ENCODE measurements around the gene EFNB3.

Gene EFNB3

DNA sequence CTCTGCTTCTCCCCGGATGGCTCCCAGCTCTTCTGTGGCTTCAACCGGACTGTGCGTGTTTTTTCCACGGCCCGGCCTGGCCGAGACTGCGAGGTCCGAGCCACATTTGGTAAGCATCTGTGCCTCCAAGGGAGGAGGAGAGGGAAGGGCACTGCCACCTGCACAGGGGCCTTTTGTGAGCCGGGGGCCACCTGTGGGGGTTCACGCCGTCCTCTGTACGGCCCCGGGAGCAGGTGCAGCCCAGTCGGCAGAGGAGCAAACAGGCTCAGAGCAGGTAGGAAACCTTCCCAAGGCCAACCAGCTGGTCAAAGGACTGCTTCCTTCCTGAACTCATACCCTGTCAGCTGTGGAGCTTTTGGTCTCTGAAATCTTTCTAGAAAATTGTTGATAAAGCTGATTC, 3.3 kb upstream of the EFNB3 start:
- no peak for DNase-seq

DNA sequence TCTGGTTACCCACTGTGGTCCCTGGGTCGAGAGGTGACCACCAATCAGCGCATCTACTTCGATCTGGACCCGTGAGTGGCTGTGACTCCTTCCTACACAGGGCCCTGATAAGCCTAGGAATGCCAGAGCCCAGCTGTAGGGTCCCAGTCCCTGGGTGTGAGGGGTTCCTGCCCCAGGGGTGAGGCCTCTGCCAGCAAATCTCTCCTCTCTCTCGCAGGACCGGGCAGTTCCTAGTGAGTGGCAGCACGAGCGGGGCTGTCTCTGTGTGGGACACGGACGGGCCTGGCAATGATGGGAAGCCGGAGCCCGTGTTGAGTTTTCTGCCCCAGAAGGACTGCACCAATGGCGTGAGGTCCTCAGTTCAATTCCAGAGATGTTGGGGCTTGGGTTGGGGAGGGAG, 2.2 kb upstream of the EFNB3 start:
- DNase-seq = no peak

DNA sequence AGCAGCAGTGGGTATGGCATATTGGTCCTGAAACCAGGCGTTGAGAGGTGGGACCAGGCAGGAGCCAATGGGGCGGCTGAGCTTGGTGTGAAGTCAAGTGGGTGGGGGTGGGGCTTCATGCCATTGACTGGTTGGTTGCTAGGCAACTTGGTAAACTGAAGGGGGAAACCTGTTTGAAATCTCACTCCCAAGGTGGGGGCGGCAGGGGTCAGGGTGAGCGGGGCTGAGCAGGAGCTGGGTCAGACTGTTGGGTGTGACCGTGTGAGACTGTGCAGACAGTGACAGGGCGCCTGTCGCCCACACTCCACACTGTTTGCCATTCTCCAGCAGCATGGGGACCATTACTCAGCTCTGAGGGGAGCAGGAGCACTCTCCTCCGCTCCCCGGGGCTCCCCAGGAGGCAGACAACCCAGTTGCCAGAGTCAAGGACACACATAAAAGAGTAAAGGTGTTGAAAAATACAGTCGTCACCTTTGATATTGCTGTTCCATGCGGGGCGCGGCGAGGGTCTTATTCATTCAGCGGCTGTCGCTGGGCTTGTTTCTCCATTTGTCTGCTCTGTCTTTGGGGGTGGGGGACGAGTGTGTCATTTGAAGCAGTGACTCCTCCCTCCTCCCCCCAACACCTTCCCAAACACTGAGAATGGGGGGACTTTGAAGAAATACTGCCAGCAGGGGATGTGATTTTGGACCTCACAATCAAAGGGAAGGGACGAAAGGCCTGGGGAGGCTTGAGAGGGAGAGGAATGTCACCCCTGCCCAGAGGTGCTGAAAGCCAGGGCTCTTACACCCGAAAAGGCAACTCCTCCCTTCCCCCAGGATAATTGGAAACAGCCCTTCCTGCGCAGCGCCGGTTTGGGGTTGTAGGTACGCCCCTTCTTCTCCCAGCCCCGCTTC, 1.2 kb upstream of the EFNB3 start:
- DNase-seq = no peak

DNA sequence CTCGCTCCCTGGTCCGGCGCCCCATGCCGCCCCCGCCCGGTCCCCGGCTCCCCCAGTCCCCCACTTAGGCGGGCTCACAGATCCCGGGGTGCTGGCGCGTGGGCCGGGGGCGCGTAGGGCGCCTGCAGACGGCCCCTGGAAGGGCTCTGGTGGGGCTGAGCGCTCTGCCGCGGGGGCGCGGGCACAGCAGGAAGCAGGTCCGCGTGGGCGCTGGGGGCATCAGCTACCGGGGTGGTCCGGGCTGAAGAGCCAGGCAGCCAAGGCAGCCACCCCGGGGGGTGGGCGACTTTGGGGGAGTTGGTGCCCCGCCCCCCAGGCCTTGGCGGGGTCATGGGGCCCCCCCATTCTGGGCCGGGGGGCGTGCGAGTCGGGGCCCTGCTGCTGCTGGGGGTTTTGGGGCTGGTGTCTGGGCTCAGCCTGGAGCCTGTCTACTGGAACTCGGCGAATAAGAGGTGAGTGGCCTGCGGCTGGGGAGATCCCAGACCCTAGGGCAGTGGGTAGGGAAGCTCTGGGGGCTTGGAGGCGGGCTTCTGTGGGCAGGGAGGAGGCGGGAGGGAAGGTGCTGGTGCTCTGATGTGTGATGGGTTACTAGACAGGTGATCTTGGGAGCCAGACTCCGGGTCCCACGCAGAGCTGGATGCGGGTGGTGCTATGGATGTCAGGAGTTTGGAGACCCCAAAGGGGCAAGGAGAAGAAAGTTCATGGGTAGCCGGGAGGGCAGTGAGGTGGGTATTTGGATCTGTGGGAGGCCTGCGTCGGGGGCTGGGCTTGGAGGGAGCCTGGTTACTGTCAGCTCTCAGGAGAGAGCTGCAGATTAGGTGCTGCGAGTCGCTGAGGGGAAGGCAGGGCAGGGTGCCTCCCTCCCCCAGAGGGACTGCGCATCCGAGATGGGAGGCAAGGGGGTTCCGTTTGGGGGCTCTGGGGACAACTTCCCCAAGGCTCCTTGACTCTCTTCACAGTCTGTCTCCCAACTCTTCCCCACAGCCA, 560 bp downstream of the EFNB3 start:
- no peak for DNase-seq

DNA sequence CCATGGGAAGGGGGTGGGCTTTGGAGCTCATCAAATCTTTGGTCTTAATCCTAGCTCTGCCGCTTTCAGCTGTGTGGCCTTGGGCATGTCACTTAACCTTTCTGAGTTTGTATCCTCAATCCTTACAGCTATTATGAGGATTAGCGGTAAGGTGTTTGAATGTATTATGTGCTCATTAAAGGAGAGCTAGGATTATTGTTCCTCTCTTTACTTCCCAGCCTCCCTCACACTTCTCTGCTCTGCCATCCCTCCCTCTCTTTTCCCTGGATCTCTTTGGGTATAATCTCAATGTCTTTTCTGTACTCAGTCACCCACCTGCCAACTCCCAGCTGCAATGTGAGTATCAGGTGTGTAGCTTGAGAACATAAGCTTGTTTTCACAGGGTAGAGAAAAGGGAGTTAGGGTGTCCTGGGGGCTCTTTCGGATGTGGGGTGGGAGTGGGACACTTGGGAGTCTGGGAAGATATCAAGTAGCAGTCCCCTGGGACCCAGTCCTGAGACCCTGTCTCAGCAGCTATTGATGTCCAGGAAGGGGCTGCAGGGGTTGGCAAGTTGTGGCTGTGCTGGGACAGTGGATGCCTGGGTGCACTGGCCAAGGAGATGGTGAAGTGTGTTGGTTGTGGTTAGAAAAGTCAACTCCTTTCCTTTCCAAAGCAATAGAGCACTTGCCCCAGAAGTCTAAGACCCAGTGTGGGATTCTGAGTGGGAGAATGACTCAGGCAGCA, 1.8 kb downstream of the EFNB3 start:
- DNase-seq = no peak

DNA sequence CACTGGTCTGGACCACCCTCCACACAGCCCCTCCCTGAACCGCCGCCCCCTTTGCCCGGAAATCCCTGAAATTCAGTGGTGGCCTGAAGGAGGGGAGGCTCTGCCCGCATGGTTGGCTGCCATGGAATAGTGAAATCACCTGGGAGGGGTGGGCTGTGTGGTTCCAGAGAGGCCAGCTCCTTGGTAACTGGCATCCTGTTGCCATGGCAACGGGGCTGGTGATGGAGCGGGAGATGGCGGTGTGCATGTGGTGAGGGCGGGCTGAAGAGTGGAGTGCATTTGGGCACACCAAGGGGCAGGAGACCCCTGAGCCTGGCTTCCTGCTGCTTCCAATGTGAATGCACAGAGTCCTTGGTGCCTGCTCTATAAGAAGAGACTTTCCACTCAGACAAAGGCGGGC, 2.4 kb downstream of the EFNB3 start:
- no peak for DNase-seq

DNA sequence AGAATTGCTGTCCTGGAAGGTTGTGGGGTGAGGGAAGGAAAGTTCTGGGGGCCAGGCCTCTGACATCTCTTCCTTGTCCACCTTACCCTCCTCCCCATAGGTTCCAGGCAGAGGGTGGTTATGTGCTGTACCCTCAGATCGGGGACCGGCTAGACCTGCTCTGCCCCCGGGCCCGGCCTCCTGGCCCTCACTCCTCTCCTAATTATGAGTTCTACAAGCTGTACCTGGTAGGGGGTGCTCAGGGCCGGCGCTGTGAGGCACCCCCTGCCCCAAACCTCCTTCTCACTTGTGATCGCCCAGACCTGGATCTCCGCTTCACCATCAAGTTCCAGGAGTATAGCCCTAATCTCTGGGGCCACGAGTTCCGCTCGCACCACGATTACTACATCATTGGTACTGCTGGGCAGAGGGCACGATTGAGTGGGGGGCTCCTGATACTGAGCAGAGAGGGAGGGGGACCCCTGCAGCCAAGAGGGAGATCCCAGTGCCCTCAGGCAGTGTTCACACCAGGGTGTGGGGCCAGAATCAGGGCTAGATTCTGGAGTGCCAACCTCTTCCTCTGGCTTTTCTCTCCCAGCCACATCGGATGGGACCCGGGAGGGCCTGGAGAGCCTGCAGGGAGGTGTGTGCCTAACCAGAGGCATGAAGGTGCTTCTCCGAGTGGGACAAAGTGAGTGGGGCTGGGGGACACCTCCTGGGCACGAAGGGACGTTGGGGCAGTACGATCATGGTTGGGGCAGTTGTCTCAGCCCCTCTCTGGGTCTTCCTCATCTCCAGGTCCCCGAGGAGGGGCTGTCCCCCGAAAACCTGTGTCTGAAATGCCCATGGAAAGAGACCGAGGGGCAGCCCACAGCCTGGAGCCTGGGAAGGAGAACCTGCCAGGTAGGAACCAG, 3.1 kb downstream of the EFNB3 start:
- no peak for DNase-seq

DNA sequence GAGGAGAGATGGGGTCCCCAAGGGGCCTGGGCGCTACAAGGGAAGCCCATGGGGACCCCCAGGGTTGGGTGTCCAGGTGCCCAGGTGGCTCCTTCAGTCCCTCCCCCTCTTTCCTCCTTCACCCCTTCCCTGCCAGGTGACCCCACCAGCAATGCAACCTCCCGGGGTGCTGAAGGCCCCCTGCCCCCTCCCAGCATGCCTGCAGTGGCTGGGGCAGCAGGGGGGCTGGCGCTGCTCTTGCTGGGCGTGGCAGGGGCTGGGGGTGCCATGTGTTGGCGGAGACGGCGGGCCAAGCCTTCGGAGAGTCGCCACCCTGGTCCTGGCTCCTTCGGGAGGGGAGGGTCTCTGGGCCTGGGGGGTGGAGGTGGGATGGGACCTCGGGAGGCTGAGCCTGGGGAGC, 4.0 kb downstream of the EFNB3 start:
- DNase-seq = no peak

DNA sequence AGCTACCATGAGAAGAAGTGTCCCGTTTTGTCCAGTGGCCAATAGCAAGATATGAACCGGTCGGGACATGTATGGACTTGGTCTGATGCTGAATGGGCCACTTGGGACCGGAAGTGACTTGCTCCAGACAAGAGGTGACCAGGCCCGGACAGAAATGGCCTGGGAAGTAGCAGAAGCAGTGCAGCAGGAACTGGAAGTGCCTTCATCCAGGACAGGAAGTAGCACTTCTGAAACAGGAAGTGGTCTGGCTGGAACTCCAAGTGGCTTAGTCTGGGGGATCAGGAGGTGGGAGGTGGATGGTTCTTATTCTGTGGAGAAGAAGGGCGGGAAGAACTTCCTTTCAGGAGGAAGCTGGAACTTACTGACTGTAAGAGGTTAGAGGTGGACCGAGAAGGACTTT, 5.3 kb downstream of the EFNB3 start:
- DNase-seq = no peak

DNA sequence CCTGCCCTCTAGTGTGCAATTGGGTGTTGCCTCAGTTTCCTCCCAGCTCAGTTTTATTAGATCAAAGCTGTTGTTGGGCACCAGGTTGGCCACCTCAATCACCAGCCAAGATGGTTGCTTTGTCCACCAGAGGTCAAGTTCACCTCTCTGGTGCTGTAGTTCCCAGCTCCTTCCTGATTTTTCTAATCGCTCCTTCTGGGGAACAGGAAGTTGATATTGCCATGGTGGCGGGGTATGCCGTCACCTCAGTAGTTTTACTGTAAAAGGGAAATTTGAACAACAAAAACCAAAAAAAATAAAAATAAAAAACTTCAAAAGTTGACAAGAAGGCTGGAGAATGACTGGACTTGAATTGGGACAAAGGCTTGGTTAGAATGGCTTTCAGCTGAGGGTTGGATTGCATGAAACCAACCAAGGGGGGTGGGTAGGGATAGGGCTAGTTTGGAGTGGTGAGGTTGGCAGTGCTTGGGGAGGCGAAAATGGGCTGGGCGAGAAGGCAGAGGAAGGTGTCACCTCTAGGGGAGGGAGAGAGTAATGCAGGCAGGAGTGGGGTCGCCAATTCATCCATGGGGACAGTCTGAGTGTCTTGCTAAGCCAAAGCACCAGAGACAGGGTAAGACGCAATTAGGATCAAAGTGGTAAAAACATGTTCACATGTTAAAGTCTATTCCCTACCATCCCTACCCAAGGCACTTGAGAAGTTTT, 6.2 kb downstream of the EFNB3 start:
- no peak for DNase-seq

DNA sequence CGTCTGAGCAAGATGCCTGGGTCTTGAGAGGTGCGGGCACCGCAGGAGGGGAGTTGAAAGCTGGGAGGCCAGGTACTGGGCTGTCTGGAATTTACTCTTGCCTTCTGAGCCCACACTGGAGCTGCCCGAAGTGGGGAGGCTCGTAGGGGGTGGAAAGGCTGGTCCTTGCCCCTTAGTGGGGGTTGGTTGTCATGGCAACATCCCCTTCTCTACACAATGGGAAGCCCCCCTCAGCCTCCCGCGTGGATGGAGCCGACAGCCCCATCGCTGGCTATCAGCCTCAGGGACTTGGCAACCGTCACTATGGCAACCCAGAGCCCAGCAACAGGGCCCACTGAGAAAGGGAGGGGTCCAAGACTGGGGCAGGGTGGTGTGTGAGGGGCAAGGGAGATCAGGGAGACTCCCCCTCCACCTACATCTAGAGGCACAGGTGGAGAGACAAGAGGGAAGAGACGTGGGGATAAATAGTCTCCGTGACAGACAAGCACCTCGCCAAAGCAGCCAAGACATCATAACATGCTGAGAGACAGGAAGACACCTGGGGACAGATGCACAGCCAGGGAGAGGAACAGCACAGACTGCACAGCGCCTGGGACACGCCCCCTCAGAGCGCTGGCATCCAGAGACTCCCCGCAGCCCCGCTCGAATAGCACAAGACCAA, 7.2 kb downstream of the EFNB3 start:
- DNase-seq = no peak

DNA sequence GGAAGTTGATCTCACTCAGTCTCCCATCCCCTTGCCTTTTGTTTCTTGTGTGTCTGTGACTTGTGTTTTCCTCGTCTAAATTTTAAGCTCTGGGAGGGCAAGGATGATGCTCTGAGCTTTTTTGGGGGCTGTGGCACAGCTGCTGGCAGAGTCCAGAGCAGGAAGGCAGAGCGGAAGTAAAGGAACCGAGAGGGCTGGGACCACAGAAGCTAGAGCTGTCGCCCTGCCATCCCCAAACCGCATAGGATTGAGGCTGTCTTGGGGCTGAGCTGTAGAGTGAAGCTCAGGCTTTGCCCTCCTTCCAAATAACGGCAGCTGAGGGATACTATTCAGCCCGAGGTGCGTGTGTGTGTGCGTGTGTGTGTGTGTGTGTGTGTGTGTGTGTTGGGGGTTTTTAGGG, 8.8 kb downstream of the EFNB3 start:
- DNase-seq = no peak

DNA sequence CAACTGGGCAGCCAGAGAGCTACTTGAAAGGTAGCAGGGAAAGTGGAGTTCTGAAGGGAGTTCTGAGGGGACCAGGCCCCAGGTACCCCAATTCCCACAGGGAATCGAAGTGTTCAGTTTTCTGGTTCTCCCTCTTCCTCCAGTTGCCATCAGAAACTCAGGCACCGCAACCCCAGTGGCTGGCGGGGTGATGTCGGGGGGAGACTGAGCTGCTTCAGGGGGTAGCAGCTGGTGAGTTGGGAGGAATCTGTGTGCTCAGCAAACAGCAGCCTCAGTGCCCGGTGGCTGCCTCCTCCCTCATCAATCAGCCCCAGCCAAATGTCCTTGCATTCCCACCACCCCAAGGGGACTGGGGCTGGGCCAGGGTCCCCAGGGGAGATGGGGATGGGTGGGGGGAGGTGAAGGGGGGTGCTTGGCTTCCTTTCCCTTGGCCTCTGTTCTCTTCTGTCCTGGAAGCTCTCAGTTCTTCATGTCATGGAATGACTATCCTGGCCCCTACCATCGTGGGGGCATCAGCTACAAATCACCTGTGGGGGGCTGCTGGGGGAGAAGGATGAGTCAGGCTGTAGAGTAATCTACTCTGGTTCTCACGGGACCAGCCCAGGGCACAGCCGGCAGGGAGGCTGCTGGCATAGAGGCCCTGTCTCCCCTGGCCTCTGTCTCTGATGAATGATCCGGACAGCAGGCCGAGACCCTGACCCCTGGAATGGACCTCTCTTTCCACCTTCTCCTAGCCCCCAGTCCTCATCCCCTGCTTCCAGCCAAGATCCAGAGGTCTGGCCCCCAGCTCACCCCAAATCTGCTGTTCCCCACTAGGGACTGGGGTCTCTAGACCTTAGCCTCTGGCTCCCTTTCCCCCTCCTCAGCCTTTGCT, 10.0 kb downstream of the EFNB3 start:
- no peak for DNase-seq

DNA sequence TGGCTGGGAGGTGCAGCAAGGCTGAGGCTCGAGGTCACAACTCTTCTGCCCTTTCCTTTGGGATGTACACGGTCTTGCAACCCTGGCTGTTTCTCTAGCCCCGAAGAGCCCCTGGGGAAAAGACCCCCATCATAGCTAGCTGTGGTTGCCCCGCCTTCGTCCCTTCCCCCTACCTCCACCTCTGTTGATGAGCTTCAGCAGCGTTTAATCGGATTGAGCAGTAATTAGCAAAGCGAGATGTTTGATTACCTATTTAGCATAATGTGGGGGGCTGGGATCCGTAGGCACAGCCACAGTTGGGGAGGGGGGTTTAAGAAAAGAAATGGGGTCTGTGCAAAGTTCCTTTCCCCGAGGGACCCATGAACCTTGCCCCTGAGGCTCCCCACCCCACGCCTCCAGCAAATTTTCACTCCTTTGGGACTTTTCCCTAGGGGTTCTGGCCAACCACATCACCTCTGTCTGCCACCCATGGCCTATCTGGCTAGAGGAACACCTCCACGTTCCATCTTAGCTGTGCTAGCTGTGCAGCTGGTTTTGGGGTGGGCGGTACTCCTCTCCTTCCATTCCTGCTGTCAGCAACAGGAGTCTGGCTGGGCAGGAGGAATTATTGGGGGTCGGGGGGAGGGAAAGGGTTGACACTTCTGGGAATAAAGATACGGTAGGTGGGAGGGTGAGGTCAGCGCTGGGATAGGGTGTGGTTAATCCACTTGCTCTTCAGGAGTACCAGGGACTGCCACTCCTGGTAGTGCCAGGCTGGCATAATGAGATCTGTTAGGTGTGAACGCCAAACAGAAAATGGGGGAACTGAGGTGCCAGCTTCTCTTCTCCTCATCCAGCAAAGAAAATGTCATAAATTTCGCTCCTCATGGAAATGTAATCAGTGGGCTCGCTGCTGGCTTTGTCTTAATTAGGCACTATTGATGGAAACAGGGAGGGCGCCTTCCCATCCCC, 11.2 kb downstream of the EFNB3 start:
- no peak for DNase-seq

DNA sequence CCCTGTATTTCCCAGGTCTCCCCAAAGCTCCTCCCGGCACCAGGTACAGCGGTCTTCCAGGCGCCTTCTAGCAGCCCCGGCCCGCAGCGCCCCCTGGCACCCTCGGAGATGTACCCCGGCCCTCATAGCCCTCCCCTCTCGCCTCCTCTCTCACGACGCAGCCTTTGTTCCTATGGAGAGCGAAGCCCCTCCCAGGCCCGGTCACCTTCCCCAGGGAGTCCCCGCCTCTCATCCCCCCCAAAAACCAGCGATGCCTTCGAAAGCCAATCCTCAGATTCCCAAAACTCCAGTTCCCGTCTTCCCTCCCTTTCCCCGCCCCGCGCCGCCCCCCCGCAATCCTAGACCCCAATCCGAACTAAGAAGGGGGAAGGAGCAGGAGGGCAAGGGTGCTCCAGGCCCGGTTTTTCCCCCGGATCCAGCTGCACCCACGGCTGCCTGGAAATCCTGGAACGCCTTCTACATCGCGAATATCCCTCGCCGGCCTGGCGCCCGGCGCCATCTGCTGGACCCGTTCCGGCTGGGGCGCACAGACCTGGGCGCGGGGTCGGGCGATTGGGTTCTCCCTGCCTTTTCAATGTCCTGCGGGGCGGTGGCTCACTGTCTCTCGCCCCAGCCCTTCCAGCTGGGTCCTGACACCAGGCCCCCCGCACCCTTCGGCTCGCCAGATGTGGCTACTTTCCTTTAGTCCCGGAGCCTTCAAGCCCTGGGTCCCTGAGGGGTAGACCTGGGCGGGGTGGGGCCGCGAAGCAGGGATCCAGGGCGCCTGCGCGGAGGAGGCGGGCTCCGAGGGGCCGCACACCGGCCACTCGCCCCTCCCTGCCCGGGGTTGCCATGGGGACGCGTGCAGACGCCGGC, 12.1 kb downstream of the EFNB3 start, which contains the start of gene DNAH2:
DNAH2 (plus strand) TSS at position 844 of the 855 bp plus-strand sequence. CDS start 1,991 bp downstream, outside the sequence.
- DNase-seq = peak; percentile 44

DNA sequence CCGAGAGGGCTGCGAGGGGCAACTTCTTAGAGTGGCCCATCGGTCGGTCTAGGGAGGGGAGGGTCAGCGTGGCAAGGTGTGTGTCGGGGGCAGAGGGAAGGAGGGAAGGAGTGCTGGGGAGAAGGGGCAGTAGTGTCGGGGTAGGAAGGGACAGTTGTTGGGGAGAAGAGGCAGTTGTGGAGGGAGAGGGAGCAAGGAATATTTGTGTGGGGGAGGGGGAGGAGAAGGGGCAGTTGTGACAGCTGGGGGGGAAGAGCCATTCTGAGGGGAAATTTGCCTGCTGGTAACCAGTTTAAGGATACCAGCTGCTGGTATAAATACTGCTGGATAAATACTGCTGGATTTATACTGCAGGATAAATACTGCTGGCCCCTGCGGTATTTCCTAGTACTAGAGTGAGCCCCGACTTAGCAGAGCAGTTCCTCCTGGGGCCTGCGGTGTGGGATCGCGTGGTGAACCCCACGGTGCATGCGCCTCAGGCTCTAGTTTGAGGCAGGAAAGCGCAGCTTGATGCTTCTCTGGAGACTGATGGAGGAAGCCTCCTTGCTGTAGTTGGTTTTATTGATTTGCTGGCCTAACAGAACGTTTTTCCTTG, 12.9 kb downstream of the EFNB3 start:
- no peak for DNase-seq

DNA sequence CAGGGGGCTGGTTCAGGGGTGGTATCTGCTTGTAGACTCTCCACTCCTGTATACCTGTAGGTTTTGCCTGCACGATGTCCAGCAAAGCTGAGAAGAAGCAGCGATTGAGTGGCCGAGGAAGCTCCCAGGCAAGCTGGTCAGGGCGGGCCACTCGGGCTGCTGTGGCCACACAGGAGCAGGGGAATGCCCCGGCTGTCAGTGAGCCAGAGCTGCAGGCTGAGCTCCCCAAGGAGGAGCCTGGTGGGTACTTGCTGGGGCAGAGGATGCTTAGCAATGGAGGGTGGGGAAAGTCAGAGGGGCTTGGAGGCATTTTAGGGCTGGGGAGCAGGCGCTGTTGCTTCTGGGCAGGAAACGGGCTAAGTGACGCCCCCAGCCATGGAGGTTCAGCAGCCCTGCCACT, 14.7 kb downstream of the EFNB3 start:
- no peak for DNase-seq

Measured in stimulated activated CD4-positive, alpha-beta T cell treated with anti-CD3 and anti-CD28 coated beads, Interleukin-4, amount 100 ng/mL, for 1 hour (primary cell).